ENCODE results near the gene CCNF. TPM values are rescaled to one million over a fixed set of nuclear protein-coding genes. Genes with fewer than 3 reads are reported as not detected.
A peak's percentile ranks its signal among the peaks of the same experiment; 100 is the strongest.
"Not testable (repeated sequence)": the region's sequence is repeated elsewhere in the genome, so short reads cannot be mapped to it uniquely, and the experiment has no call there.

Gene CCNF
- total RNA-seq, 1 donor, result 26.8 TPM

GRCh38 chr16:2436110-2436509 is 6.9 kb downstream of the CCNF start:
- TF ChIP-seq CTCF (IDR thresholded peaks at IDR 0.05; ENCODE audit: insufficient read depth, low read depth, low read length), result no peak

GRCh38 chr16:2437032-2437790 is 8.0 kb downstream of the CCNF start:
- TF ChIP-seq CTCF (IDR thresholded peaks at IDR 0.05; ENCODE audit: insufficient read depth, low read depth, low read length), result no peak
- H3K4me3 ChIP-seq (ENCODE audit: low read depth, low read length), result no peak overlapping the region
- no peak for DNase-seq (ENCODE audit: low read depth)

More at GRCh38 chr16:2436110-2436509, 6.9 kb downstream of the CCNF start:
- DNase-seq (ENCODE audit: low read depth), result no peak
- H3K4me3 ChIP-seq (ENCODE audit: low read depth, low read length), result no peak overlapping the region

GRCh38 chr16:2438121-2438520 is 8.9 kb downstream of the CCNF start:
- DNase-seq (ENCODE audit: low read depth), result no peak
- no peak for TF ChIP-seq CTCF (IDR thresholded peaks at IDR 0.05; ENCODE audit: insufficient read depth, low read depth, low read length)
- no peak overlapping the region for H3K4me3 ChIP-seq (ENCODE audit: low read depth, low read length)

GRCh38 chr16:2439598-2439997 is 10.4 kb downstream of the CCNF start:
- TF ChIP-seq CTCF (IDR thresholded peaks at IDR 0.05; ENCODE audit: insufficient read depth, low read depth, low read length), result no peak

GRCh38 chr16:2441143-2441804 is 12.0 kb downstream of the CCNF start:
- not testable (repeated sequence) for DNase-seq (ENCODE audit: low read depth); H3K4me3 ChIP-seq (ENCODE audit: low read depth, low read length)

More at GRCh38 chr16:2439598-2439997, 10.4 kb downstream of the CCNF start:
- H3K4me3 ChIP-seq (ENCODE audit: low read depth, low read length), result no peak overlapping the region
- DNase-seq (ENCODE audit: low read depth), result no peak

GRCh38 chr16:2443555-2443954 is 14.3 kb downstream of the CCNF start:
- no peak overlapping the region for H3K4me3 ChIP-seq (ENCODE audit: low read depth, low read length)
- DNase-seq (ENCODE audit: low read depth), result no peak
- no peak for TF ChIP-seq CTCF (IDR thresholded peaks at IDR 0.05; ENCODE audit: insufficient read depth, low read depth, low read length)

- no peak overlapping the region for H3K4me3 ChIP-seq (ENCODE audit: low read depth, low read length)
- peak; percentile 56 for DNase-seq (ENCODE audit: low read depth)
- TF ChIP-seq CTCF (IDR thresholded peaks at IDR 0.05; ENCODE audit: insufficient read depth, low read depth, low read length), result no peak
Observed at GRCh38 chr16:2447920-2448583, 18.8 kb downstream of the CCNF start.
